ENCODE data around the gene TLK2. TPM values are rescaled to one million over a fixed set of nuclear protein-coding genes. Genes with fewer than 3 reads are reported as not detected.
"Not testable (repeated sequence)": the region's sequence is repeated elsewhere in the genome, so short reads cannot be mapped to it uniquely, and the experiment has no call there.

The TLK2 gene
- total and polyA plus RNA-seq, 2 donors (not counting 3 experiments of a cell fraction or from before 2014, with no cell fraction given), result 30.7 to 40.7 TPM

DNA sequence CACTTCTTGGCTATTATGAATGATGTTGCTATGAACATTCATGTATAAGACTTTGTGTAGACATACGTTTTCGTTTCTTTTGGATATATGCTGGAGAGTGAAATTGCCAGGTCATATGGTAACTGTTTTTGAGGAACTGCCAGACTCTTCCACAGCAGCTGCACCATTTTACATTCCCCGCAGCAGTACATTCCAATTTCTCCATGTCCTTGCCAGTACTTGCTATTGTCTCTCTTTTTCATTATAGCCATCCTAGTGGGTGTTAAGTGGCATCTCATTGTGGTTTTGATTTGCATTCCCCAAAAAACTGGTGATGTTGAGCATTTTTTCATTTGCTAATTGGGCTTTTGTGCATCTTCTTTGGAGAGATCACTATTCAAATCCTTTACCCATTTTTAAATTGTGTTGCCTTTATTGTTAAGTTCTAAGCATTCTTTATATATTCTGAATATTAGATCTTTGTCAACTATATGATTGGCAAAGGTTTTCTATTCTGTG is 64.7 kb downstream of the TLK2 start:
- dilution Hi-C loops (cut with MboI; ENCODE audit: extremely low pct_ligation_motif_present, low sequenced_read_pairs); H3K4me3 ChIP-seq (replicated peaks in 1 of 3; ENCODE audit: insufficient read depth in 1 of 3, low read depth in 1 of 3, low read length in 3 of 3); H3K36me3 ChIP-seq (ENCODE audit: control insufficient read depth in 2 of 2, extremely low read depth in 1 of 2, insufficient read depth in 2 of 2, low read length in 2 of 2); H3K4me1 ChIP-seq (ENCODE audit: control insufficient read depth, extremely low read depth, insufficient read depth, low read length); intact Hi-C loops (cut with micrococcal nuclease); DNase-seq (ENCODE audit: low read depth, low spot score); H3K27ac ChIP-seq (ENCODE audit: insufficient read depth, low read depth, low read length); H2AFZ ChIP-seq (ENCODE audit: low read depth, low read length); H3K9ac ChIP-seq (replicated peaks; ENCODE audit: extremely low read depth, insufficient read depth, low read length); H3K27me3 ChIP-seq (ENCODE audit: control insufficient read depth in 2 of 2, insufficient read depth in 2 of 2, low read length in 2 of 2); POLR2A ChIA-PET; H3K9me1 ChIP-seq (replicated peaks; ENCODE audit: control insufficient read depth, extremely low read depth, insufficient read depth, low read length); FAIRE-seq; H3K4me2 ChIP-seq (ENCODE audit: insufficient read depth, low read length); BruUV-seq (replicated peaks); H3K9me3 ChIP-seq (replicated peaks; ENCODE audit: control insufficient read depth, insufficient read depth, low read length); H4K20me1 ChIP-seq (replicated peaks; ENCODE audit: control insufficient read depth, extremely low read depth, insufficient read depth, low read length): not testable (repeated sequence)
- CTCF ChIA-PET, result interaction anchor here (1.7 kb wide), 1 partner anchor 9 kb away, joined by 5 read pairs; no protein-coding TSS in a partner anchor
- peaks cover 11% of the 10 kb centered on the region for H3K79me2 ChIP-seq (ENCODE audit: control insufficient read depth, insufficient read depth, low read length)

DNA sequence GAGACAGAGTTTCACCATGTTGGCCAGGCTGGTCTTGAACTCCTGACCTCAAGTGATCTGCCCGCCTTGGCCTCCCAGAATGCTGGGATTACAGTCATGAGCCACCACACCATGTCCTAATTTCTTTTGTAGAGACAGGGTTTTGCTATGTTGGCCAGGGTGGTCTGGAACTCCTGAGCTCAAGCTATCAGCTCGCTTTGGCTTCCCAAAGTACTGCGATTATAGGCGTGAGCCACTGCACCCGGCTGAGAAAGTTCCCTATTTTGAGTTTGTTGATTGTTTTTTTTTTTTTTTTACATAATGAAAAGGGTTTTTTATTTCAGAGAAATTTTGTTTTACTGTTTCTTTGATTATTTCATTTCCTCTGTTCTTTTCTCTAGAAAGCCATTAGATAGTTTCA is 67.4 kb downstream of the TLK2 start:
- H3K27me3 ChIP-seq (ENCODE audit: control insufficient read depth in 2 of 2, insufficient read depth in 2 of 2, low read length in 2 of 2); BruUV-seq (replicated peaks); H3K4me3 ChIP-seq (replicated peaks in 1 of 3; ENCODE audit: insufficient read depth in 1 of 3, low read depth in 1 of 3, low read length in 3 of 3); H3K4me1 ChIP-seq (ENCODE audit: control insufficient read depth, extremely low read depth, insufficient read depth, low read length); H3K36me3 ChIP-seq (ENCODE audit: control insufficient read depth in 2 of 2, extremely low read depth in 1 of 2, insufficient read depth in 2 of 2, low read length in 2 of 2); DNase-seq (ENCODE audit: low read depth, low spot score); dilution Hi-C loops (cut with MboI; ENCODE audit: extremely low pct_ligation_motif_present, low sequenced_read_pairs); FAIRE-seq; H3K79me2 ChIP-seq (ENCODE audit: control insufficient read depth, insufficient read depth, low read length); POLR2A ChIA-PET; H3K9ac ChIP-seq (replicated peaks; ENCODE audit: extremely low read depth, insufficient read depth, low read length); H2AFZ ChIP-seq (ENCODE audit: low read depth, low read length); H3K27ac ChIP-seq (ENCODE audit: insufficient read depth, low read depth, low read length); H4K20me1 ChIP-seq (replicated peaks; ENCODE audit: control insufficient read depth, extremely low read depth, insufficient read depth, low read length); H3K9me1 ChIP-seq (replicated peaks; ENCODE audit: control insufficient read depth, extremely low read depth, insufficient read depth, low read length); H3K4me2 ChIP-seq (ENCODE audit: insufficient read depth, low read length); intact Hi-C loops (cut with micrococcal nuclease); H3K9me3 ChIP-seq (replicated peaks; ENCODE audit: control insufficient read depth, insufficient read depth, low read length): not testable (repeated sequence)
- CTCF ChIA-PET, result interaction anchor here (1.0 kb wide), 1 partner anchor 257 kb away, joined by 3 read pairs; no protein-coding TSS in a partner anchor

All from endothelial cell of umbilical vein (primary cell).